Limb (tissue), 2 donors: Measurements from ENCODE around the gene COX7B2.

Source experiments
- DNase-seq, 2 donors: peaks; one replicate each; pipeline ENCODE4 v3.0.0-alpha.2; 2016; ENCODE audit errors: extremely low spot score in 2 of 2

COX7B2 gene

DNA sequence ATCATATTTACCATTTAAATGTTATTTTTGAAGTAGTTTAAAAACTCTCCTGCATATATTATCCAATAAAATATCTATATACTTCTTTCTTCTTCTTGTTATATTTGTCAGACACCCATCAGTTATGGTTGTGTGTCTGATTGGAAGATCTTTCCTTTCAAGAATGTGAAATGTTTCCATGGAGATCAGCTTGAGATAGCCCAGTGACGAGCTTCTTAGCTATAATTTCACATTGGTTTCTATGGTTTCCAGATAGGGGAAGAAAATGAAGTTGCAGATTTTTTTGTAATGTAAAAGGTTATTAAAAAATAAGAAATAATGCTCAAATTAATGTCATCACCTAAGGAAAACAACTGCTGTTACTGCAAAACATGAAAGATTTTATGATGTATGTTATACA, 189.0 kb downstream of the COX7B2 start:
- no peak for DNase-seq

DNA sequence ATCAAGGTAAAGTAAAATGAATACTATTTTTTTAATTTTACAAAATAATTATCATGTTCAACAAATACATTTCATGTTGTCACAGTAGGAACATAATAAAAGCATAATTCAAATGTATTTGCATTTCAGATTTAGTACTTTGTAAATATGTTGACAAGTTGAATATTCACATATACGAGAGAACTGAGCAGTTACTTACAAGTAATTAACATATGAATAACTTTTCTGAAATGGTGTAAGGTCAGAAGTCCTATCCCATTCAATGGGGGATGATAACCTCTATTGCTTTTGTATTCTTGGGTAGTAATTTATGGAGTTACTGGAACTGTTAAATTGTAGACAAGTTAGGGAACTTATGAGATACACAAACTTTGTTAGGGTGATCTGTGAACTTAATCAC, 191.1 kb downstream of the COX7B2 start:
- no peak for DNase-seq

- DNase-seq = no peak
Observed at GRCh38 chr4:46715468-46715867, 193.6 kb downstream of the COX7B2 start.

DNA sequence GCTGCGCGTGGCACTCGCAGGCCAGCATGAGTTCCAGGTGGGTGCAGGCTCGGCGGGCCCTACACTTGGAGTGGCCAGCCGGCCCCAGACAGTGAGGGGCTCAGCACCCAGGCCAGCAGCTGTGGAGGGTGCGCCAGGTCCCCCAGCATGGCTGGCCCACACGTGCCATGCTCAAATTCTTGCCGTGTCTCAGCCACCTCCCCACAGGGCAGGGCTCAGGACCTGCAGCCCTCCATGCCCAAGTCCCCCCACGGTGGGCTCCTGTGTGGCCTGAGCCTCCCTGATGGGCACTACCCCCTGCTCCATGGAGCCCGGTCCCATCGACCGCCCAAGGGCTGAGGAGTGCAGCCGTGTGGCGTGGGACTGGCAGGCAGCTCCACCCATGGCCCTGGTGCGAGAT, 210.2 kb downstream of the COX7B2 start:
- DNase-seq = no peak
